Limb (tissue), 2 donors: ENCODE results near the gene SFT2D1.

Experiments used
- DNase-seq, 2 donors: peaks; one replicate each; pipeline ENCODE4 v3.0.0-alpha.2; 2016; ENCODE audit errors: extremely low spot score in 2 of 2

The SFT2D1 gene

GRCh38 chr6:166307082-166308032, 35.0 kb downstream of the SFT2D1 start:
- peak in 1 of 2 donors; percentile 57 for DNase-seq

GRCh38 chr6:166306378-166307081, 35.8 kb downstream of the SFT2D1 start:
- no peak for DNase-seq

GRCh38 chr6:166305562-166306117, 36.7 kb downstream of the SFT2D1 start:
- DNase-seq, result no peak

- no peak for DNase-seq
Measured at GRCh38 chr6:166304106-166304505, 38.2 kb downstream of the SFT2D1 start.

GRCh38 chr6:166301611-166302529, 40.5 kb downstream of the SFT2D1 start:
- no peak for DNase-seq

- no peak for DNase-seq
Measured at GRCh38 chr6:166300357-166300987, 41.9 kb downstream of the SFT2D1 start.

- no peak for DNase-seq
Measured at GRCh38 chr6:166297606-166298005, 44.7 kb downstream of the SFT2D1 start.

- no peak for DNase-seq
Measured at GRCh38 chr6:166296035-166296883, 46.1 kb downstream of the SFT2D1 start.

GRCh38 chr6:166293731-166294584, 48.4 kb downstream of the SFT2D1 start:
- no peak for DNase-seq

GRCh38 chr6:166289207-166290060, 52.9 kb downstream of the SFT2D1 start:
- DNase-seq, result no peak

- no peak for DNase-seq
Measured at GRCh38 chr6:166286839-166287271, 55.5 kb downstream of the SFT2D1 start.

GRCh38 chr6:166285233-166285632, 57.1 kb downstream of the SFT2D1 start:
- DNase-seq, result no peak

GRCh38 chr6:166284640-166285039, 57.7 kb downstream of the SFT2D1 start:
- no peak for DNase-seq

GRCh38 chr6:166282394-166283032, 59.8 kb downstream of the SFT2D1 start:
- no peak for DNase-seq

GRCh38 chr6:166281104-166281503, 61.2 kb downstream of the SFT2D1 start:
- DNase-seq, result no peak

- no peak for DNase-seq
Measured at GRCh38 chr6:166279393-166279679, 63.0 kb downstream of the SFT2D1 start.

GRCh38 chr6:166278579-166279392, 63.6 kb downstream of the SFT2D1 start:
- DNase-seq, result no peak
